Activated CD4-positive, alpha-beta T cell treated with anti-CD3 and anti-CD28 coated beads, Interleukin-2, Interleukin-4, amounts not matched to agents 100 ng/mL and 50 ng/mL, durations not matched to agents 16 hours and 8 hours (primary cell): ENCODE measurements around the gene SLC5A8.

Experiments used
- DNase-seq: peaks from one replicate; pipeline ENCODE4 v3.0.0-alpha.2; 2020; ENCODE audit warnings: low spot score

SLC5A8 gene, protein sequence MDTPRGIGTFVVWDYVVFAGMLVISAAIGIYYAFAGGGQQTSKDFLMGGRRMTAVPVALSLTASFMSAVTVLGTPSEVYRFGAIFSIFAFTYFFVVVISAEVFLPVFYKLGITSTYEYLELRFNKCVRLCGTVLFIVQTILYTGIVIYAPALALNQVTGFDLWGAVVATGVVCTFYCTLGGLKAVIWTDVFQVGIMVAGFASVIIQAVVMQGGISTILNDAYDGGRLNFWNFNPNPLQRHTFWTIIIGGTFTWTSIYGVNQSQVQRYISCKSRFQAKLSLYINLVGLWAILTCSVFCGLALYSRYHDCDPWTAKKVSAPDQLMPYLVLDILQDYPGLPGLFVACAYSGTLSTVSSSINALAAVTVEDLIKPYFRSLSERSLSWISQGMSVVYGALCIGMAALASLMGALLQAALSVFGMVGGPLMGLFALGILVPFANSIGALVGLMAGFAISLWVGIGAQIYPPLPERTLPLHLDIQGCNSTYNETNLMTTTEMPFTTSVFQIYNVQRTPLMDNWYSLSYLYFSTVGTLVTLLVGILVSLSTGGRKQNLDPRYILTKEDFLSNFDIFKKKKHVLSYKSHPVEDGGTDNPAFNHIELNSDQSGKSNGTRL

DNA sequence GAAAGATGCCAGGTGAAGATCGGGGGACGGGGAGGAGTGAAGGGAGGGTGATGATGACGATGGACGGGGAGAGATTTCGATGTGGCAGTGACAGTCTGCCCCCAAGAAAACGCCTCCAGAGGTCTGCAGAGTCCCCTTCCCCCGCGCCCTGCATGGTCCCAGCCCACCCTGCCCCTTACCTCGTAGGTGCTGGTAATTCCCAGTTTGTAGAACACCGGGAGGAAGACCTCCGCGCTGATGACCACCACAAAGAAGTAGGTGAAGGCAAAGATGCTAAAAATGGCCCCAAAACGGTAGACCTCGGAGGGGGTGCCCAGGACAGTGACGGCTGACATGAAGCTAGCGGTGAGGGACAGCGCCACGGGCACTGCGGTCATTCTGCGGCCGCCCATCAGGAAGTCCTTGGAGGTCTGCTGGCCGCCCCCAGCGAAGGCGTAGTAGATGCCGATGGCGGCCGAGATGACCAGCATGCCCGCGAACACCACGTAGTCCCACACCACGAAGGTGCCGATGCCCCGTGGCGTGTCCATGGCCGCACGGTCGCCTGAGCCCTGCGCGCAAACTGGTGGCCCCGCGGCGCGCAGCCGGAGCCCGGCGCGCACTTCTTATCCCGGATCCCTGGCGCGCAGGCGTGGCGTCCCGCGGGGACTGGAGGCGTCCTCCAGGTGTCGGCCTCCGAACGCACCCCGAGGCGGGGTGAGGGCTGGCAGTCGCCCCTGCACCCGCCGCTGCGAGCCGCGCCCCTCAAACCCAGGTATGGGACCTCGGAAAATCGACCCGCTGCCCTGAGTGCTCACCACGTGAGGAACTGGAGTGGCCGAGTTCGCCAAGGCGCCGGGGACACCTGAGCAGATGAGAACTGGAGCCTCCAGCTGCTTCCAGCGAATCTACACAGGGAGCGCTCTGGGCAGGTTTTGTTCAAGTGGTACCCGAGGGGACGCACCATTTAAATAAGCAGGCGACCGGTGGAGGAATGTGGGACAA lies at the start of gene SLC5A8:
Gene SLC5A8, minus strand, starts transcription at position 920 of the 984 bp plus-strand sequence. Its CDS starts 390 bp downstream, at position 530.
- DNase-seq, result no peak

- DNase-seq, result no peak
Measured at GRCh38 chr12:101257357-101257756, 47.3 kb upstream of the SLC5A8 start.

DNA sequence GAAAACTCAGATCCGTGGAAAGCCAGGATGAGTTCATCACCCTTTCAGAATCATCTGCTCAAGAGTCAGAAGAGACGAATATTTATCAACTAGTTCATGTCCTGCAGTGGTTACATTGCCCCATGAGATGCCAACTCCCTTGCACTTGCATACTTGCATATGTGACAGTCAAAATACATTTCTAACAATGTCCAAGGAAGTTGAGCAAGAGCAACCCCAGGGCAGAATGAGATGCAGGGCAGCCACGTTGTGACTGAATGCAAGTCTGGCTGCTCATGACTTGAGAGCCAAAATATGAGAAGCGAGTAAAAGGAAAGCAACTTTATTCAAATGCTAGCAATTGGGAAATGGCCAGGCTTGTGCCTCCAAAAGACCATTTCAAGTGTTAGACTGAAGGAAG lies 46.2 kb upstream of the SLC5A8 start:
- DNase-seq, result no peak

- DNase-seq, result no peak
Measured at GRCh38 chr12:101243616-101244015, 33.6 kb upstream of the SLC5A8 start.

- no peak for DNase-seq
Measured at GRCh38 chr12:101243074-101243473, 33.0 kb upstream of the SLC5A8 start.

GRCh38 chr12:101238800-101239329 lies 28.8 kb upstream of the SLC5A8 start:
- DNase-seq, result no peak

- no peak for DNase-seq
Measured at GRCh38 chr12:101238306-101238705, 28.3 kb upstream of the SLC5A8 start.

- DNase-seq, result no peak
Measured at GRCh38 chr12:101235686-101236085, 25.6 kb upstream of the SLC5A8 start.

DNA sequence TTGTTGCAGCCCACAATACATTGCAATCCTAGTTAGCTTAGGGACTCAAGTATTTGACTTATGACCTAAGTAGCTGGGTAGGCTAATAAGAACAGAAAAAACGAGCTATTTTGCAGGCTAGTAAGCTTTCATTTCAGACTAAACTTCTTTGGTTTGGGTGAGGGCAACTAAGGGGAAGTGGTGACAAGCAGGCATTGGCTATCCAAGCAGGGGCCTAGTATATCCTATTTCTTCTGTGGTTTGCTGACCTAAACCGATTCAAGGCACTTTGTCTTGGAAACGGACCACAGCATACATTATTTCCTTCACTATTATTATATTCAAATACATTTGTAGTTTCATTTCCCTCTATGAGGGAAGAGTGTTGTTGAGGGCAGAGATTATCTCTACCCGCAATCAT lies 21.6 kb upstream of the SLC5A8 start:
- DNase-seq, result no peak

- no peak for DNase-seq
Measured at GRCh38 chr12:101230547-101230946, 20.5 kb upstream of the SLC5A8 start.

GRCh38 chr12:101229841-101230241 lies 19.8 kb upstream of the SLC5A8 start:
- no peak for DNase-seq

DNA sequence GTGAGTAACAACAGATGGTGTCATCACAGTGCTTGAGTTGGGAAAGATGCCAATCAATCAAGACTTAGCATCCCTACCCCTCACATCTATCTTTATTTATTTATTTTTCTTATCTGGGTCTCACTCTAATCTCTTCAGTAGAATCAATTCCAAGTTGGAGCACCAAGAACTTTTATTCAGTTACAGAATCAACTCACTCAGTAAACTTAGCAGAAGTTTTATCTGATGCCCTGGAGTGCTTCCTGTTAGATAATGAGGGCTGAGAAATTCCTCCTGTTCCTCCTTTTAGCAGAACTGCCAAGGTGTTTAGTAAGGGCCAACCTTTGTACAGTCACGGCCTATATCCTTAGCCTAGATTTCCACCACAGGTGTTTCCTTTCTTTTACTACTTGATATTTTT lies 11.3 kb upstream of the SLC5A8 start:
- DNase-seq, result no peak

DNA sequence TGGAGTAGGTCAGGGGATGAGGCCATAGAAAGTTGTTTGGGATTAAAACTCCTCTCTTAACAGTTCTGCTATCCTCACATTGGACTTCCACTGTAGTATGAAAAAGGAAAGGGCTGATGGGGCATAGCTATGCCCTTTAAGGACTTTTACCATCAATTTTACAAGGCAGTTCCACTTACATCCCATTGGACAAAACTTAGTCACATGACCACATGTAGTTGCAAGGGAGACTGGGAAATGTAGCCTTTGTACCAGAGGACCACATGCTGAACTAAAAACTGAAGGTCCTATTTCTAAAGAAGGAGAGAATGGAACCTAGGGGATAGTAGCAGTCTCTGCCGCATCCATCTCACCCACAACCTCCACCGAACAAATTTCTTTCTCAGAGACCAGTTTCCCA lies 6.8 kb upstream of the SLC5A8 start:
- no peak for DNase-seq

DNA sequence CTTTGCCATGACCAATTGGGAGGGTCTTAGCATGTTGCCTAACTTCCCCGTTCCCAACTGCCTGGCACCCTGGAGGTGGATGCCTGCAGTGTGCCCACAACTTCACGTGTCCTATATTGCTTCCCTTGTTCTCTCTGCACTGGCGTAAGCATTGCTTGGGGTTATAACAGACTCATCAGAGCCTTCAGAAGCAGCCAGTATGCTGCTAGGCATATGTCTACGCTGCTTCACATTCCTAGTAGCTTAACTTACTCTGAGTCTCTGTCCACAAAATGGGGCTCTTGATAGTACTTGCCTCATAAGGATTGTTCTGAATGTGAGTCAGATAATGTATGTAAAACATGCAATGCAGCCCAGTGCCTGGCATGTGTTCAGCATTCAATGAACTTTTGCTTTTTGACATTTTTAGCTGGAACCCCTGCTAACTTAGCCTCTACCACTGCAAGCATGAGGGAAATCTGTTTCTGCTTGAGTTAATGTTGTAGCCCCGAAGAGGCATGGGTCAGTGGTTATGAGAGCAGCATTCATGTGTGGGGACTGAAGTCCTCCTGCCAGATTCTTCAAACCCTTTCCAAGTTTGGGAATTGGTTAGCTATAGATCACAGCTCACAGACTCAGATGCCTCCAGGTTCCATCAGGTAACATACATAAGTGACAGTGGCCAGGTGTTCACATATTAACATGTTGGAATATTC lies 2.8 kb downstream of the SLC5A8 start:
- DNase-seq, result no peak

DNA sequence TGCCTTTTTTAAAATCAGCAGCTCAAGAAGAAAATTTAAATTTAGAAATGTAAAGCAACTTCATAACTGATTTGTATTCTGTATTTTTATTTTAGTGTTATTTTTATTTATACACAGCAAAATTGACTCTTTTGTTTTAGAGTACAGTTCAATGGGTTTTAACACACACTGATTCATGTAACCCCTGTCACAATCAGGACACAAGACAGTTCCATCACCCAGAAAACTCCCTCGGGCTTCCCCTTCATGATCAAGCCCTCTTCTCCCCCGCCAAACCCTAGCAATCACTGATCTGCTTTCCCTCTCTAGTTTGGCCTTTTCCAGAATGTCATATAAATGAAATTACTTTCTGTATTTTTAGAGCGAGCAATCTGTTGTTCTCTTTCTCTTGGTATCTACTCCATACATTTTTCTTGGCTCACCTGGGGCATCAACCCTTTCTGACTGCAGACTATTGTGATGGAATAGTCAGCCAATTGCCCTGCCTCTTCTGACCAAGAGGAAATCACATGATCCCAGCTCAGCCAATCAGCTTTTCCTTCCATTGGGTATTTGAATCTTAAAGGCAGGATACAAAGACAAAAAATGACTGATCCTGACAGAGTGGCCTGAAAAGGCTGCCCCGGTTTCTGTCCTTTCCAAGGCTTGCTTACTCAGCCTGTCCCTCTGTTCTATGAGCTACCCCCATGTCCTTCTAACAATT lies 5.3 kb downstream of the SLC5A8 start:
- DNase-seq, result no peak

GRCh38 chr12:101200824-101201223 lies 9.2 kb downstream of the SLC5A8 start:
- DNase-seq, result no peak

DNA sequence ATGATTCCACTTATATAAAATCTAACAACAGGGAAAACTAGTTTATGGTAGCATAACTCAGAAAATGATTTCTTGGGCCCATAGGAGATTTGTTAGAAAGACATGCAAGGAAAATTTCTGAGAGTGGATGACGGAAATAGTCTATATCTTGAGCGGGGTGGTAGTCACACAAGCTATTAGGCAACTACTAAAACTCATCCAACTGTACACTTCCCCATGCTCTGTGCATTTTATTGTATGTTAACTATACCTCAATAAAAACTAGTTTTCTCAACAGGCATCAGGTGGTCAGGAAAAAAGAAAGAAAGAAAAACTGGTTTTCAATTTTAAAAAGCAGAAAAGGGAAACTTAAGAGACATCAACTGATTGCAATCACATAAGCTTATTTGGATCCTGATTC lies 9.9 kb downstream of the SLC5A8 start:
- DNase-seq, result no peak

- no peak for DNase-seq
Measured at GRCh38 chr12:101186291-101186690, 23.7 kb downstream of the SLC5A8 start.

- DNase-seq, result no peak
Measured at GRCh38 chr12:101181776-101182175, 28.3 kb downstream of the SLC5A8 start.

- no peak for DNase-seq
Measured at GRCh38 chr12:101174541-101174940, 35.5 kb downstream of the SLC5A8 start.

- no peak for DNase-seq
Measured at GRCh38 chr12:101173197-101173749, 36.8 kb downstream of the SLC5A8 start.
